ENCODE measurements around the gene PSMC3. TPM values are rescaled to one million over a fixed set of nuclear protein-coding genes. Genes with fewer than 3 reads are reported as not detected.

Gene PSMC3
- total RNA-seq, 1 donor from 2014 or later, result 108 TPM

GRCh38 chr11:47418454-47419259 lies 7.6 kb downstream of the PSMC3 start:
- Mint-ChIP-seq H3K27me3 (ENCODE audit: low read depth) (no peaks in the 10 kb centered on the region), H3K9me3 (ENCODE audit: low read depth) (no peaks in the 10 kb centered on the region), H3K27ac (ENCODE audit: unreplicated experiment) (no peak overlapping the region), H3K36me3 (ENCODE audit: low read depth) (peaks cover 27% of the 10 kb centered on the region), H3K4me1 (ENCODE audit: low read depth) (peaks cover 34% of the 10 kb centered on the region), H3K4me3 (ENCODE audit: unreplicated experiment) (no peak overlapping the region)
- DNase-seq (ENCODE audit: low spot score), result no peak
- no peak for TF ChIP-seq CTCF (IDR thresholded peaks at IDR 0.05)

- no peak for DNase-seq (ENCODE audit: low spot score)
- no peaks in the 10 kb centered on the region for H3K27me3 Mint-ChIP-seq (ENCODE audit: low read depth)
- peaks cover 30% of the 10 kb centered on the region for H3K36me3 Mint-ChIP-seq (ENCODE audit: low read depth)
- H3K9me3 Mint-ChIP-seq (ENCODE audit: low read depth), result no peaks in the 10 kb centered on the region
- H3K4me3 Mint-ChIP-seq (ENCODE audit: unreplicated experiment), result no peak overlapping the region
- no peak for TF ChIP-seq CTCF (IDR thresholded peaks at IDR 0.05)
- peaks cover 40% of the 10 kb centered on the region for H3K4me1 Mint-ChIP-seq (ENCODE audit: low read depth)
- H3K27ac Mint-ChIP-seq (ENCODE audit: unreplicated experiment), result peak overlapping the region; percentile 65
Measured at GRCh38 chr11:47417712-47418111, 8.5 kb downstream of the PSMC3 start.

- H3K27me3 Mint-ChIP-seq (ENCODE audit: low read depth), result no peaks in the 10 kb centered on the region
- no peak overlapping the region for H3K4me3 Mint-ChIP-seq (ENCODE audit: unreplicated experiment)
- no peaks in the 10 kb centered on the region for H3K9me3 Mint-ChIP-seq (ENCODE audit: low read depth)
- peak overlapping the region; percentile 91 for H3K27ac Mint-ChIP-seq (ENCODE audit: unreplicated experiment)
- H3K36me3 Mint-ChIP-seq (ENCODE audit: low read depth), result peaks cover 24% of the 10 kb centered on the region
- no peak for TF ChIP-seq CTCF (IDR thresholded peaks at IDR 0.05)
- H3K4me1 Mint-ChIP-seq (ENCODE audit: low read depth), result peaks cover 43% of the 10 kb centered on the region
- peak; percentile 95 for DNase-seq (ENCODE audit: low spot score)
Measured at GRCh38 chr11:47415949-47416472, 10.2 kb downstream of the PSMC3 start.

GRCh38 chr11:47415091-47415854 lies 11.0 kb downstream of the PSMC3 start:
- Mint-ChIP-seq H3K27ac (ENCODE audit: unreplicated experiment) (peak overlapping the region; percentile 91), H3K9me3 (ENCODE audit: low read depth) (no peaks in the 10 kb centered on the region), H3K27me3 (ENCODE audit: low read depth) (no peaks in the 10 kb centered on the region), H3K4me1 (ENCODE audit: low read depth) (peaks cover 45% of the 10 kb centered on the region), H3K36me3 (ENCODE audit: low read depth) (peaks cover 22% of the 10 kb centered on the region), H3K4me3 (ENCODE audit: unreplicated experiment) (peak overlapping the region; percentile 2)
- no peak for DNase-seq (ENCODE audit: low spot score)
- TF ChIP-seq CTCF (IDR thresholded peaks at IDR 0.05), result no peak

GRCh38 chr11:47414685-47415070 lies 11.6 kb downstream of the PSMC3 start:
- Mint-ChIP-seq H3K27ac (ENCODE audit: unreplicated experiment) (peak overlapping the region; percentile 91), H3K36me3 (ENCODE audit: low read depth) (peaks cover 17% of the 10 kb centered on the region), H3K27me3 (ENCODE audit: low read depth) (no peaks in the 10 kb centered on the region), H3K9me3 (ENCODE audit: low read depth) (no peaks in the 10 kb centered on the region), H3K4me1 (ENCODE audit: low read depth) (peaks cover 49% of the 10 kb centered on the region), H3K4me3 (ENCODE audit: unreplicated experiment) (no peak overlapping the region)
- peak; percentile 94 for DNase-seq (ENCODE audit: low spot score)
- TF ChIP-seq CTCF (IDR thresholded peaks at IDR 0.05), result no peak
